Activated CD4-positive, alpha-beta T cell treated with anti-CD3 and anti-CD28 coated beads, Interleukin-2, amount 10 ng/mL, durations not matched to agents 7 days and 5 days (primary cell): ENCODE results near the gene DNAJC1. TPM values are rescaled to one million over a fixed set of nuclear protein-coding genes. Genes with fewer than 3 reads are reported as not detected.
"Not testable (repeated sequence)": the region's sequence is repeated elsewhere in the genome, so short reads cannot be mapped to it uniquely, and the experiment has no call there.

Experiments used
- CTCF ChIA-PET: fragments of 350-600 bp; sonication (Branson Sonifier 250); formaldehyde crosslinking; loops from one replicate; lab custom pipeline; 2021; ENCODE audit warnings: antibody characterized with exemption; lab: Charles Lee
- POLR2A ChIA-PET: fragments of 350-600 bp; sonication (Branson Sonifier 250); formaldehyde crosslinking; loops from one replicate; lab custom pipeline; 2021; ENCODE audit warnings: antibody characterized with exemption; lab: Charles Lee
- DNase-seq: peaks from one replicate; pipeline ENCODE4 v3.0.0-alpha.2; 2020
- H3K27ac Mint-ChIP-seq: one replicate; pipeline ENCODE4 v1.8.0; 2021; ENCODE audit warnings: mild to moderate bottlenecking, moderate library complexity, mixed read lengths
- H3K27me3 Mint-ChIP-seq: one replicate; pipeline ENCODE4 v1.8.0; 2021; ENCODE audit warnings: mixed read lengths
- H3K36me3 Mint-ChIP-seq: one replicate; pipeline ENCODE4 v1.8.0; 2021; ENCODE audit warnings: low read depth, mixed read lengths
- H3K4me1 Mint-ChIP-seq: one replicate; pipeline ENCODE4 v1.8.0; 2021; ENCODE audit warnings: mixed read lengths
- H3K4me3 Mint-ChIP-seq: one replicate; pipeline ENCODE4 v1.8.0; 2021; ENCODE audit warnings: mild to moderate bottlenecking, moderate library complexity, mixed read lengths
- H3K9me3 Mint-ChIP-seq: one replicate; pipeline ENCODE4 v1.8.0; 2021; ENCODE audit warnings: mixed read lengths
- total RNA-seq, 2 experiments: library from RNA; stranded (reverse); gene quantifications; one replicate each; pipeline ENCODE4 v1.2.3, GENCODE V29; 2021

DNAJC1 gene
- total RNA-seq, 2 experiments from 2014 or later, result 24.4 to 28.6 TPM

DNA sequence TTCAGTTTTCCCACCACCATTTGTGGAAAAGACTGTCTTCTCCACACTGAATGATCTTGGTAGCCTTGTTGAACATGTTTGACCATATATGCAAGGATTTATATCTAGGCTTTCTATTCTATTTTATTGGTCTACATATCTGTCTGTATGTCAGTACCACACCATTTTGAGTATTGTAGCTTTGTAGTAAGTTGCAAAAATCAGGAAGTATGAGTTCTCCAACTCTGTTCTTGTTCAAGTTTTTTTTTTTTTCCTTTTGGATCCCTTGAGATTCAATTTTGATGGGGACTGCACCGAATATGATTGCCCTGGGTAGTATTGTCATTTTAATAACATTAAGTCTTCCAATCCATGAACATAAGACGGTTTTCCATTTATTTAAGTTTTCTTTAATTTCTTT, 176.8 kb downstream of the DNAJC1 start:
- Mint-ChIP-seq H3K27ac (no peak overlapping the region), H3K27me3 (no peaks in the 10 kb centered on the region), H3K9me3 (peaks cover 51% of the 10 kb centered on the region), H3K4me1 (no peaks in the 10 kb centered on the region), H3K4me3 (no peak overlapping the region), H3K36me3 (peaks cover 33% of the 10 kb centered on the region)
- POLR2A ChIA-PET, result no interaction called here
- CTCF ChIA-PET, result no interaction called here
- DNase-seq, result no peak

DNA sequence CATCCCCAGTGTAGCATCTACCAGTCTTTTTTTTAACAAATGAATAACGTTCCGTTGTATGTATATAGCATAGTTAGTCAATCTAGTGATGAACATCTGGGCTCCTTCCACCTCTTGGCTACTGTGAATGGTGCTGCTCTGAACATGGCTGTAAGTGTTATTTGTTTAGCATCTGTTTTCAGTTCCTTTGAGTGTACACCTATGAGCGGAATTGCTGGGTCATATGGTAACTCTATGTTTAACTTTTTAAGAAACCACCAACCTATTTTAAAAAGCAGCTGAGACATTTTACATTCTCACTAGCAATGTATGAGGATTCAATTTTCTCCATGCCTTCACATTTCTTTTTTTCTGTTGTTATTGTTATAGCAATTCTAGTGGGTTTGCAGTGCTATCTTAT, 178.2 kb downstream of the DNAJC1 start:
- H3K27ac Mint-ChIP-seq, result no peak overlapping the region
- H3K27me3 Mint-ChIP-seq, result no peaks in the 10 kb centered on the region
- no peak for DNase-seq
- H3K4me1 Mint-ChIP-seq, result no peaks in the 10 kb centered on the region
- peaks cover 32% of the 10 kb centered on the region for H3K36me3 Mint-ChIP-seq
- ChIA-PET CTCF (no interaction called here), POLR2A (no interaction called here)
- H3K9me3 Mint-ChIP-seq, result peaks cover 45% of the 10 kb centered on the region
- no peak overlapping the region for H3K4me3 Mint-ChIP-seq

DNA sequence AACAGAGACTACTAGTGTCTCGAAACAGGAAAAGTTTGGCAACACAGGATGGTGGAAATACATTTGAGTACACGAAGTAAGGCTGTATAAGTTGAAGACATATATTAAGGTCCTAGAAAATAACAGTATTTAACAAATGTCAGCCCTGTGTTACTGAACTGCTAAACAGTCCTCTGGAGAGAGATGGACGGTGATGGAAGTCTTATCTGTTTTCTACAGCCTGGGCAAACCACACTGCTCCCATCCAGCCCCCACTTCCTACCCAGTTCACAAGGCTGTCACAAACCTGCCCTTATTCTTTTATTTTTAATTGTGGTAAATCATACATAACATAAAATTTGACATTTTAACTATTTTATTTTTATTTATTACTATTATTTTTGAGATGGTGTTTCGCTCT, 179.1 kb downstream of the DNAJC1 start:
- ChIA-PET CTCF (no interaction called here), POLR2A (no interaction called here)
- Mint-ChIP-seq H3K4me3 (no peak overlapping the region), H3K9me3 (peaks cover 38% of the 10 kb centered on the region), H3K27me3 (no peaks in the 10 kb centered on the region), H3K4me1 (no peaks in the 10 kb centered on the region), H3K27ac (no peak overlapping the region), H3K36me3 (peaks cover 26% of the 10 kb centered on the region)
- no peak for DNase-seq

DNA sequence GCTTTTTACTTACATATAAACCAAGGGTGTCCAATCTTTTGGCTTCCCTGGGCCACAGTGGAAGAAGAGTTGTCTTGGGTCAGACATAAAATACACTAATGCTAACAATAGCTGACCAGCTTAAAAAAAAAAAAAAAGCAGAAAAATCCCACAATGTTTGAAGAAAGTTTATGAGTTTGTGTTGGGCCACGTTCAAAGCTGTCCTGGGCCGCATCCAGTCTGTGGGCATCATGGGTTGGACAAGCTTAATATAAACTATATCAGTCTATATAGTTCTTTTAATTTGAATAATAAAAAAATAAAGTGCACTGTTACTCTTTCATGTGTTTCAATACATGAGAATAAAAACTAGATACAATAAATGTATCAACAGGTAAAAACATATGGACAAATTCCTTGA, 179.9 kb downstream of the DNAJC1 start:
- Mint-ChIP-seq H3K4me3 (no peak overlapping the region), H3K4me1 (no peaks in the 10 kb centered on the region), H3K36me3 (peaks cover 26% of the 10 kb centered on the region), H3K27me3 (no peaks in the 10 kb centered on the region), H3K27ac (no peak overlapping the region), H3K9me3 (peaks cover 35% of the 10 kb centered on the region)
- POLR2A ChIA-PET, result no interaction called here
- DNase-seq, result no peak
- CTCF ChIA-PET, result no interaction called here

DNA sequence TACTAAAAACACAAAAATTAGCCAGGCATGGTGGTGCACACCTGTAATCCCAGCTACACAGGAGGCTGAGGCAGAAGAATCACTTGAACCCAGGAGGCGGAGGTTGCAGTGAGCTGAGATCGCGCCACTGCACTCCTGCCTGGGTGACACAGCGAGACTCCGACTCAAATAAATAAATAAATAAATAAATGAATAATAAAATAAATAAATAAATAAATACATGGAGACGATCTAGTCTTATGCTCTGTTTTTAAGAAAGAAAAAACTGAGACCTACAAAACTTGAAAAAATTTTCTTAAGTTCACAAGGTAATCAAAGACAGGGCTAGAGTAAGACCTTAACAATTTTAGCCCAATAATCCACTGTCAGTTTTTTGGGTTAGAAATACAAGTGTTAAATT, 181.3 kb downstream of the DNAJC1 start:
- CTCF ChIA-PET, result not testable (repeated sequence)

DNA sequence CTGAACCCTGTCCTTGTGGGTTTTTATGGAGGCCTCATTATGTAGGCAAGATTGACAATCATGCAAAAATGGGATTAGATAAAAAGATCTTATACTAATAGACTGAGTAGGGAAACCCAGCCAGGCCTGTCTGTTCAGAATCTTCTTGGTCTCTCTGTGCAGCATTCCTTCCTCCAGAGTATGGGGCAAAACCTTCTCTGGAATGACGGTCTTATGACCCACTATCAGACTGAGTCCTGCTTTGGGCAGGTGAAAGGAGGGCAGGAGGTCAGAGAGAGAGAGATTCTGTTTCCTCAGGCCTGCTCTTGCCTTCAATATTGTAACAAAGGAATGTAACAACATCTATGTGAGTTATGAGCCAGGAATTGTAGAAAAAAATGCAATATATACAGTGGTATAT, 182.6 kb downstream of the DNAJC1 start:
- Mint-ChIP-seq H3K9me3 (peaks cover 19% of the 10 kb centered on the region), H3K36me3 (peaks cover 17% of the 10 kb centered on the region), H3K27ac (no peak overlapping the region), H3K4me1 (no peaks in the 10 kb centered on the region), H3K27me3 (no peaks in the 10 kb centered on the region), H3K4me3 (no peak overlapping the region)
- CTCF ChIA-PET, result no interaction called here
- DNase-seq, result no peak
- POLR2A ChIA-PET, result no interaction called here

More for the DNA sequence above, 181.3 kb downstream of the DNAJC1 start:
- POLR2A ChIA-PET, H3K27me3 Mint-ChIP-seq, H3K27ac Mint-ChIP-seq, H3K4me1 Mint-ChIP-seq, DNase-seq, H3K4me3 Mint-ChIP-seq: not testable (repeated sequence)
- Mint-ChIP-seq H3K9me3 (peaks cover 29% of the 10 kb centered on the region), H3K36me3 (peaks cover 24% of the 10 kb centered on the region)

DNA sequence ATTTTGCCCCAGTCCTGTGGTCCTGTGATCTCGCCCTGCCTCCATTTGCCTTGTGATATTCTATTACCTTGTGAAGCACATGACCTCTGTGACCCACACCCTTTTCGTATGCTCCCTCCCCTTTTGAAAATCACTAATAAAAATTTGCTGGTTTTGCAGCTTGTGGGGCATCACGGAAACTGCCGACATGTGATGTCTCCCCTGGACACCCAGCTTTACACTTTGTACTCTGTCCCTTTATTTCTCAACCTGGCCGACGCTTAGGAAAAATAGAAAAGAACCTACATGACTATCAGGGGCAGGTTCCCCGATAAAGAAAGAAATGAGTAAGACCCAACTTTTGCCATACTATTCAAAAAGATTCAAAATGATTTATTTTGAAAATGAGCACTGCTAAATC, 185.1 kb downstream of the DNAJC1 start:
- H3K9me3 Mint-ChIP-seq, H3K27ac Mint-ChIP-seq, POLR2A ChIA-PET, H3K27me3 Mint-ChIP-seq, DNase-seq, H3K4me3 Mint-ChIP-seq, H3K36me3 Mint-ChIP-seq, H3K4me1 Mint-ChIP-seq, CTCF ChIA-PET: not testable (repeated sequence)

DNA sequence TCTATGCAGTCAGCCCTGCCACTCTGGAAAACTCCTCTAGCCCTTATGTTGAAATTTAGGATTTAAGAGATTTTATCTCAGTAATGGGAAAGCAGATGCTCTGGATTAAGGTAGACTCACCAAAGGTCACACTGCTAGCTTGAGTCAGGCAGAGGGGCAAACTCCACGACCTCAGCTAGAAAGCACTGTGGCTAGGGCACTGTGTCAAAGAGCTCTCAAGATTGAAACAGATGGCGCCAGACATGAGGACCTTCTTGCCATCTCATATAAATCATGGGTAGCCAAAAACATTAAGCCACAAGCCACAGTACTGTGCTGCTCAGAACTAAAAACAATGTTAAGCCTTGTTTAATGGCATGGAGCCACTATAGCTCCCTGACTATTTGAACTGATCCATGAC, 188.7 kb downstream of the DNAJC1 start:
- Mint-ChIP-seq H3K9me3 (peaks cover 6% of the 10 kb centered on the region), H3K36me3 (peaks cover 6% of the 10 kb centered on the region), H3K27ac (no peak overlapping the region), H3K4me3 (no peak overlapping the region), H3K4me1 (no peaks in the 10 kb centered on the region), H3K27me3 (no peaks in the 10 kb centered on the region)
- DNase-seq, result no peak
- ChIA-PET POLR2A (no interaction called here), CTCF (interaction anchor here (0.7 to 1.2 kb wide), 2 partner anchors 58 to 69 kb away, joined by 3 read pairs; no protein-coding TSS in a partner anchor)

DNA sequence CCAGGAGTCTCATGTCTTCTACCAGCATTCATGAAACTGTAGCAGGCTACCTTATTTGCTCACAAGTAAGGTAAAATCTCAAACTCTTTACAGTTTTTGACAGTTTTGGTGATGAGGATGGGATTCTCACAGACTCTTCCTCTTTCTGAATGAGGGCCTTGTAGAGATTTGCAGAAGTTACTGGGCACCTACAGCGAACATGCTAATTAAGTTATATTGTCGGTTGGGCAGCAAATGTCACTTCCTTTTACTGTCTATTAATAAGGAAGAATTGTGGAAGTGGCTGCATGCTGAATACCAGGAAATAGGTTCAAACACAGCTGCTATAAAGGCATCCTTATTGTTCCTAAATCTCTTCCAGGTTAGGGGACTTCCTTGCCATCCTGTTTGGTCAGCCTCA, 189.6 kb downstream of the DNAJC1 start:
- H3K27ac Mint-ChIP-seq, result no peak overlapping the region
- ChIA-PET POLR2A (no interaction called here), CTCF (no interaction called here)
- peaks cover 6% of the 10 kb centered on the region for H3K9me3 Mint-ChIP-seq
- H3K36me3 Mint-ChIP-seq, result peaks cover 6% of the 10 kb centered on the region
- H3K27me3 Mint-ChIP-seq, result no peaks in the 10 kb centered on the region
- H3K4me3 Mint-ChIP-seq, result no peak overlapping the region
- DNase-seq, result no peak
- H3K4me1 Mint-ChIP-seq, result no peaks in the 10 kb centered on the region

DNA sequence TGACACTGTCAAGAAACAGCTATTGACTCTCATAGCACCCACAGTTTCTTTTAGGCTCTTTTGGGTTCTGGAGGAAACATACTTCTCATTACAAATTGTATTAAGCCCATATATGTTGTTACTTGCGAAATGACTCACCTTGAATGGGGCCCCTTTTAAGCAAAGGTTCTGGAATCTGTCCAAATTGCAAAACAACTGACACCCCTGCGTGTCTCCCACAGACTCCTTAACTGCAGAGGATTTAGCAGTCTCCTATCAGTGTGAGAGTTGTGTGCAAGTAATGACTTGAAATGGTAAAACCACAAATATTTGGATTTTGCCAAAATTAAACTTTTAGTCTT, 192.3 kb downstream of the DNAJC1 start:
- no peak overlapping the region for H3K4me3 Mint-ChIP-seq
- POLR2A ChIA-PET, result no interaction called here
- CTCF ChIA-PET, result no interaction called here
- H3K36me3 Mint-ChIP-seq, result no peaks in the 10 kb centered on the region
- peaks cover 5% of the 10 kb centered on the region for H3K4me1 Mint-ChIP-seq
- DNase-seq, result no peak
- no peaks in the 10 kb centered on the region for H3K9me3 Mint-ChIP-seq
- no peak overlapping the region for H3K27ac Mint-ChIP-seq
- no peaks in the 10 kb centered on the region for H3K27me3 Mint-ChIP-seq

DNA sequence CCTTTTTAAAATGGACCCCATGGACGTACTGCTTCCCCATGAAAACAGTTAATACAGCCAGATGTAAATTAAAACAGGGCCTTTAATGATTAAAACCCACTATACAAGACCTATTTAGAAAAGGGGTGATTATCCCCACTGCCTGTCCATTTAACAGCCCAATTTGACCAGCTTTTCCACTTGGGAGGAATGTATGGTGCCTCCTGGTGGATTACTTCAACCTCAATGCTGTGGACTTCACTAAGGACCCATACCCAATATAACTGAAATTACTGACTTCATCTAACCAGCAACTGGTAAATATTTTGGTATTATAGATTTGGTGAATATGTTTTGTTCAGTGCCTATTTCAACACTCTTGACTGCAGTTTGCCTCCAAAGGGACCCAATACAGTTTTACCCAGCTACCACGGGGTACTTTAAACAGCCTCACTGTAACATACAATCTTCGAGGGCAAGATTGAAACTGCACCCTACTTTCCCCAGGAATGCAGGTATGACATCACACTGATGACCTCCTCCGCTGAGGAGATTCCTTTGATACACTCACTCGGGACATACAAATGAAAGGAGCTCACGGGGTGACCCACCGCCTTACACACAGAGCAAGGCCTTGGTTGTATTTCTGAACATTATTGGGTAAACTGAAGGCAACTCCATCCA, 192.8 kb downstream of the DNAJC1 start:
- no peaks in the 10 kb centered on the region for H3K36me3 Mint-ChIP-seq
- H3K4me3 Mint-ChIP-seq, result no peak overlapping the region
- no peaks in the 10 kb centered on the region for H3K27me3 Mint-ChIP-seq
- H3K9me3 Mint-ChIP-seq, result no peaks in the 10 kb centered on the region
- H3K4me1 Mint-ChIP-seq, result peaks cover 5% of the 10 kb centered on the region
- no peak for DNase-seq
- POLR2A ChIA-PET, result no interaction called here
- H3K27ac Mint-ChIP-seq, result no peak overlapping the region
- CTCF ChIA-PET, result interaction anchor here (0.6 kb wide), 1 partner anchor 21 kb away, joined by 3 read pairs; no protein-coding TSS in a partner anchor

DNA sequence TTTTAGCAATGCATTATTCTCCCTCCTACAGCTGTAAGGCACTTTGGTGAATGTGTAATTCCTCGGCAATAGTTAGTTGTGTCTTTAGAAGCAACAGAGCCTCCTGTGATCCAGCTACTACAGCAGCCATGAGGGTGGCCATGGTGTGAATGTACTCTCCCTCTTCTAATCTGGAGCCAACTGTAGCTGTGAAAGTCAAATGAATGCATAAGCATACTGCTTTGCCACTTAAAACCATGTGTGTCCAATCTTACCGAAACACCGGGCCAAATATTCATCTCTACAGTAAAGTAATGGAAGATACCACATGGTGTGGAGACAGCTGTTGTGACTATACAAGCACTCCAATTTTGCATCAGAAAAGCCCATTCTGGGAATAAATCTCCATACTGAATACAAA, 195.0 kb downstream of the DNAJC1 start:
- no peak overlapping the region for H3K4me3 Mint-ChIP-seq
- no peak for DNase-seq
- H3K4me1 Mint-ChIP-seq, result peaks cover 5% of the 10 kb centered on the region
- CTCF ChIA-PET, result no interaction called here
- H3K36me3 Mint-ChIP-seq, result no peaks in the 10 kb centered on the region
- H3K27me3 Mint-ChIP-seq, result no peaks in the 10 kb centered on the region
- no peak overlapping the region for H3K27ac Mint-ChIP-seq
- POLR2A ChIA-PET, result no interaction called here
- no peaks in the 10 kb centered on the region for H3K9me3 Mint-ChIP-seq

DNA sequence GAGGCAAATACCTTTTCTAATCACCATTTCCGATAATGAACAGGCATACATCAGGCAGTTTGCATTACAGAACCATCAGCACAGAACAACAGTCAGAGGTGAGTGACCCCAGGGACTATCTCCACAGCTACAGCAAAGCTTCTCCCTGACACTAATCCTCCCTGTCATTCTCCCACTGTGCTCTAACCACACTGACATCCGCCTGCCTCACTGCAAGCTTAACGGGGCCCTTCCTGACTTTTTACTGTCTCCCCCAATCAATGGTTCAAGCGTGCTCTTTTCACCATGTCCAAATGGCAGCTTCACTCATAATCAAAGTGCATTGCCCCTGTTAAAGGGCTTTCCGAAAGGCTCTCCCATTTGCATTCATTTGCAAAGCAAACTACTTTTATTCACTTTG, 196.3 kb downstream of the DNAJC1 start:
- Mint-ChIP-seq H3K27me3 (no peaks in the 10 kb centered on the region), H3K36me3 (no peaks in the 10 kb centered on the region), H3K4me3 (no peak overlapping the region), H3K4me1 (peaks cover 5% of the 10 kb centered on the region), H3K27ac (no peak overlapping the region), H3K9me3 (no peaks in the 10 kb centered on the region)
- POLR2A ChIA-PET, result no interaction called here
- CTCF ChIA-PET, result no interaction called here
- no peak for DNase-seq

DNA sequence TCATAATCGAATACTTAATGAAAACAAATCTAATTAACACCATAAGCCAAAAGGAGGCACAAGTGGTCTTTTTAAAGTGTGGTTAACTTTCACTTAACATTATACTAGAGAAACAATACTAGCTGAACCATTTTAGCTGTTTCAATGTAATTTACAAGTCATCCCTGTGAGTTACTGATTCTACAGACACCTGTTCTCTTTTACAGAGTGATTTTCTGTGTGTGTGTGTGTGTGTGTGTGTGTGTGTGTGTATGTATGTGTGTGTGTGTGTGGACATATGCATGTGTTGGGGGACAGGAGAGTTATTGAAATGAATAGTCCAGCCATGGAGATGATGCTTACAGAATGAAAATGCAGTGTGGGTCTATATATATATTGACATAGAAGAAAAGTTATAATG, 200.2 kb downstream of the DNAJC1 start:
- H3K36me3 Mint-ChIP-seq, result peaks cover 7% of the 10 kb centered on the region
- POLR2A ChIA-PET, result no interaction called here
- H3K4me1 Mint-ChIP-seq, result peaks cover 16% of the 10 kb centered on the region
- H3K4me3 Mint-ChIP-seq, result no peak overlapping the region
- no peak overlapping the region for H3K27ac Mint-ChIP-seq
- no peaks in the 10 kb centered on the region for H3K27me3 Mint-ChIP-seq
- CTCF ChIA-PET, result no interaction called here
- no peak for DNase-seq
- no peaks in the 10 kb centered on the region for H3K9me3 Mint-ChIP-seq
